PFSK-1 (cell line): ENCODE results near the gene RNASE8.

Source experiments
- FOXP2 ChIP-seq: optimal IDR thresholded peaks from 2 replicates; pipeline ENCODE3; 2011; ENCODE audit warnings: borderline replicate concordance, control low read depth, inconsistent platforms; ENCODE audit not compliant: insufficient read depth; ENCODE audit errors: extremely low read length, extremely low read depth
- POLR2AphosphoS5 ChIP-seq: IDR thresholded peaks from 2 replicates; pipeline ENCODE4 v1.6.1; 2012; ENCODE audit warnings: low read depth, mild to moderate bottlenecking, control low read depth, low read length, moderate library complexity
- SIN3A ChIP-seq: IDR thresholded peaks from 2 replicates; pipeline ENCODE4 v1.6.1; 2012; ENCODE audit warnings: mild to moderate bottlenecking, low read length, moderate library complexity, borderline replicate concordance; ENCODE audit not compliant: insufficient read depth
- TAF1 ChIP-seq: IDR thresholded peaks from 2 replicates; pipeline ENCODE4 v1.6.1; 2012; ENCODE audit warnings: low read length, control low read depth, borderline replicate concordance; ENCODE audit not compliant: insufficient read depth
- TF ChIP-seq, protein P1 (sequence below), 2 experiments: IDR thresholded peaks; 2 replicates each; pipeline versions ENCODE4 v1.6.1 to v1.8.0; 2011 to 2012; ENCODE audit warnings: low read depth in 2 of 2, low read length in 2 of 2, control low read depth in 1 of 2, inconsistent platforms in 1 of 2, mild to moderate bottlenecking in 1 of 2, moderate library complexity in 1 of 2; ENCODE audit not compliant: insufficient read depth in 1 of 2

Gene RNASE8

DNA sequence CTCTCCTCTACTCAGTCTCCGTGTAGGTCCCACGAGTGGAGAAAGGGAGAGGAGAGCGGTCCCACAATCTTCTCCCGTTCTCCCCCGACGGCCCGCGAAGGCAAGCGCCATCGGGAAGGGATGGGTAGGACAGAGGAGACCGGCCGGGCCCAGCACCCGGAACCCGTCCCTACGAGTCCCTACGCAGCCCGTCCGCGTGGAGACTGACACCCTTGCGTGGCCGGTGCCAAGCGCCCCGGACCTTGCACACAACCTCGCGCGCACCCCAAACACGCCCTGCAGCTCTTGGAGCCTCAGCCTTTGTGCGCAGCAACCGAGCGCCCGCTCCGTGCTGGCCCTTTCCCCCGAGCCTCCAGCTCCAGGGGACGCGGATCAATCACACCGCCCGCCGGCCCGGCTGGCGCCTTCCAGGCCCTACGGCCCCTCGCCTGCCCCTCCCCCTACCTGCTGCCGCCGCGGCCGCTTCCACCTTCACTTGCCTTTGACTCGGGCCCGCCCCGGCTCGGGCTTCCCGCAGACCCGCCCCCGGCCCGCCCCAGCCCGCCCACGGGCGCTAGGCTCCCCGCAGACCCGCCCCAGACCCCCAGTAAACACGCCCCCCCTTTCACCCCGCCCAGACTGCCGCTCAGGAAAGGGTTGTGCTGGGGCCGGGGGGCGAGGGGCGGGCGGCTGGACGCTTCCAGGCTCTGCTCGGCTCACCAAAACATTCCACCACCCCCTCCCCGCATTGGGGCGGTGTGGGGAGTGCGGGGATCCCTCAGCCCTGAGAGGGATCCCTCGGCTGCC, 32.8 kb upstream of the RNASE8 start, which contains the start of gene NDRG2:
TSS of gene NDRG2 (minus strand) at position 477 of the 786 bp plus-strand sequence. CDS start 1,746 bp downstream, outside the sequence.
- TF ChIP-seq FOXP2: no peak
- TF ChIP-seq TAF1: no peak
- TF ChIP-seq POLR2AphosphoS5: no peak
- no peak for TF ChIP-seq SIN3A
- TF ChIP-seq, protein P1, sequence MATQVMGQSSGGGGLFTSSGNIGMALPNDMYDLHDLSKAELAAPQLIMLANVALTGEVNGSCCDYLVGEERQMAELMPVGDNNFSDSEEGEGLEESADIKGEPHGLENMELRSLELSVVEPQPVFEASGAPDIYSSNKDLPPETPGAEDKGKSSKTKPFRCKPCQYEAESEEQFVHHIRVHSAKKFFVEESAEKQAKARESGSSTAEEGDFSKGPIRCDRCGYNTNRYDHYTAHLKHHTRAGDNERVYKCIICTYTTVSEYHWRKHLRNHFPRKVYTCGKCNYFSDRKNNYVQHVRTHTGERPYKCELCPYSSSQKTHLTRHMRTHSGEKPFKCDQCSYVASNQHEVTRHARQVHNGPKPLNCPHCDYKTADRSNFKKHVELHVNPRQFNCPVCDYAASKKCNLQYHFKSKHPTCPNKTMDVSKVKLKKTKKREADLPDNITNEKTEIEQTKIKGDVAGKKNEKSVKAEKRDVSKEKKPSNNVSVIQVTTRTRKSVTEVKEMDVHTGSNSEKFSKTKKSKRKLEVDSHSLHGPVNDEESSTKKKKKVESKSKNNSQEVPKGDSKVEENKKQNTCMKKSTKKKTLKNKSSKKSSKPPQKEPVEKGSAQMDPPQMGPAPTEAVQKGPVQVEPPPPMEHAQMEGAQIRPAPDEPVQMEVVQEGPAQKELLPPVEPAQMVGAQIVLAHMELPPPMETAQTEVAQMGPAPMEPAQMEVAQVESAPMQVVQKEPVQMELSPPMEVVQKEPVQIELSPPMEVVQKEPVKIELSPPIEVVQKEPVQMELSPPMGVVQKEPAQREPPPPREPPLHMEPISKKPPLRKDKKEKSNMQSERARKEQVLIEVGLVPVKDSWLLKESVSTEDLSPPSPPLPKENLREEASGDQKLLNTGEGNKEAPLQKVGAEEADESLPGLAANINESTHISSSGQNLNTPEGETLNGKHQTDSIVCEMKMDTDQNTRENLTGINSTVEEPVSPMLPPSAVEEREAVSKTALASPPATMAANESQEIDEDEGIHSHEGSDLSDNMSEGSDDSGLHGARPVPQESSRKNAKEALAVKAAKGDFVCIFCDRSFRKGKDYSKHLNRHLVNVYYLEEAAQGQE (IDR thresholded peaks at IDR 0.05; ENCODE audit: insufficient read depth in 1 of 2, low read depth in 2 of 2, low read length in 2 of 2): no peak

DNA sequence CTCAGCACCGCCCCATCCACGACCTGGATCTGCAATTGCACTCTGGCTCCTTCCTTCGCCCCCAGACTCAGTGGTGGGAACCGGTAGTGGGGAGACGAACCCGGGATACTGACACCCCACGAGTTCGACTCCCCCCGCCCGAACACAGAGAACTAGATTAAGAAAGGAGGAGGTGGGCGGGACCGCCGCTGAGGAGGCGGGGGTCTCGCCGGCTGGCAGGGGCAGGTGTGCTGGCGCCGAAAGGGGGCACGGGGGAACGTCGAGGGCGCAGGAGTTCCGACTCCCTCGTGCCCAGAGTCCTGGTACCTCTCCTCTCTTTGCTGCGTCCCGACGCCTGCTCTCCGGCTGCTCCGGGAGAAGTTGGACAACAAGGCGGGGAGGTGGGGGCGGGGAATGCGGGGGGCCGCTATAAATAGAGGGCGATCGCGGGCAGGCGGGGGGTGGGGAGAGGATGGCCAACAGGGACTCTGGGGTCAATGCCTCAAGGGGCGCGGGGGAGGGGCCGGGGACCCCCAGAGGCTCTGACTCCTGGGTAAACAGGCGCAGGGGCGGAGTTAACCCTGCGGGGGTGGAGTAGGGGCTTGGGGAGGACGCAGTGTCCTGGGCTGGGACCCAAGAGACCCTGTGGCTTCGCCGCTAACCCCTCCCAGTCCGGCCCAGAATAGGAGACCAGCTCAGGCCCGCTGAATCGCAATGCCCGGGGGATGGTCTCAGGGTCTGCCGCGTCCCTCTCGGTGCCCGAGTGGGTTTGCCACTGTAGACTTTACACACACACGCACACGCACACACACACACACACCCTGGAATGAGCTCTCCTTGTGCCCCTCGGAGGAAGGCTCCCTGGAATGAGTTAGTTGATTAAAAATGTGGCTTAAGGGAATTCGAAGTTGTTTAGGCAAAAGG, 32.0 kb upstream of the RNASE8 start:
- TF ChIP-seq FOXP2 (no peak), SIN3A (no peak), TAF1 (no peak)
- TF ChIP-seq, protein P1 (IDR thresholded peaks at IDR 0.05; ENCODE audit: insufficient read depth in 1 of 2, low read depth in 2 of 2, low read length in 2 of 2): no peak

- no peak for TF ChIP-seq FOXP2
- TF ChIP-seq TAF1: no peak
- no peak for TF ChIP-seq POLR2AphosphoS5
- TF ChIP-seq, protein P1 (IDR thresholded peaks at IDR 0.05; ENCODE audit: insufficient read depth in 1 of 2, low read depth in 2 of 2, low read length in 2 of 2): no peak
These were observed 31.2 kb upstream of the RNASE8 start for GRCh38 chr14:21026274-21026987.

DNA sequence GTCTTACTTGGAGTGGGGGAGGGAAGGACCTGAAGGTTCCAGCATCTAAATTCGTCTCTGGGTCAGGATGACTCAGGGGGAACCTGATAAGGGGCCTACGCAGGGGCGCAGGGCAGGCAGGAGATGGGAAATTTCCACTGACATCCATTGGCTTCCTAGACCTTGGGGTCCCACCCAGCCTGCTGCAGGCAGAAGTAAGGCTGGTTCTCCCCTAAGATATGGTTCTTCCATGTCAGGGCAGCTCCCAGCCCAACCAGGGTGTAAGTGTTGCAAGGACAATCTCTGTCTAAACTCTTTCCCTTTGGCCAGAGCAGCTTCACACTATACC, 30.7 kb upstream of the RNASE8 start:
- no peak for TF ChIP-seq POLR2AphosphoS5
- TF ChIP-seq SIN3A: no peak
- no peak for TF ChIP-seq FOXP2
- TF ChIP-seq TAF1: no peak
- TF ChIP-seq, protein P1 (IDR thresholded peaks at IDR 0.05; ENCODE audit: insufficient read depth in 1 of 2, low read depth in 2 of 2, low read length in 2 of 2): no peak
